Right ventricle myocardium superior (tissue), 1 donor: ENCODE measurements around the gene CAPN11. TPM values are rescaled to one million over a fixed set of nuclear protein-coding genes. Genes with fewer than 3 reads are reported as not detected.
"Not testable (repeated sequence)": the region's sequence is repeated elsewhere in the genome, so short reads cannot be mapped to it uniquely, and the experiment has no call there.

Source experiments
- ATAC-seq: fragments of 200-7000 bp; cut with Tn5 transposase; one replicate; pipeline ENCODE4 v1.9.1; 2020; ENCODE audit warnings: mild to moderate bottlenecking; ENCODE audit not compliant: poor library complexity
- DNase-seq: peaks from one replicate; pipeline ENCODE4 v3.0.0-alpha.2; 2020
- intact Hi-C: fragments of 100-400 bp; cut with DNase I; formaldehyde crosslinking; loops from one replicate; pipeline ENCODE4 v1.11.2; 2022
- total RNA-seq: library from RNA; stranded (reverse); fragmentation: NEBNext Ultra II Directional; extraction: Animal tissue kit (Norgen Biotek cat#: 25700); gene quantifications from one replicate; pipeline ENCODE4 v1.2.1, GENCODE V29; 2021
- donor health status: DM: no; HTN: yes; CAD: no; lungs with severe emphysema.

CAPN11 gene
- total RNA-seq, 1 donor from 2014 or later, result 0.43 TPM

- intact Hi-C loops, result no loop called here
- DNase-seq, result peak; percentile 71
- ATAC-seq, result peak; percentile 62
Measured at GRCh38 chr6:44128020-44128917, 30.4 kb upstream of the CAPN11 start.

- no peak for ATAC-seq
- DNase-seq, result no peak
- intact Hi-C loops, result no loop called here
Measured at GRCh38 chr6:44129841-44130322, 28.7 kb upstream of the CAPN11 start.

DNA sequence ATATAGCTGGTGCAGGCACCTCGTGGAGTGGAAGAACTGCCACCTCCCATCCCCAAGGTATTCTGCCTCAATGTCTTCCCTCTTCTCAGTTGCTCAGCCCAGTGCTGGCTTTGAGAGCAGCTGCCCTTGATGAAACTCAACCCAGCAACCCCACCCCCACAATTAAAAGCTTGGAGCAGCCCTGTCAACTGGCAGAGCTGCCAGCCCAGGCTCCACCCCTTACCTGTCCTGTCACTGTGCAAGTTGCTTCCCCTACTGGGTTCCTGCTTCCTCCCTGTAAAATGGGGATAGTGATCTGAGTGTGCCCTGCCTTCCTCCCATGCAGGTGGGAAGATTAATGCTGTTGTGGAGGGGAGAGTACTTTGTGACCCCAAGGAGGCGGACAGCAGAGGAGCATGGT, 26.7 kb upstream of the CAPN11 start:
- intact Hi-C loops, result no loop called here
- ATAC-seq (no peak), DNase-seq (no peak)

- ATAC-seq, result no peak
- intact Hi-C loops, result no loop called here
- DNase-seq, result no peak
Measured at GRCh38 chr6:44132476-44132875, 26.1 kb upstream of the CAPN11 start.

DNA sequence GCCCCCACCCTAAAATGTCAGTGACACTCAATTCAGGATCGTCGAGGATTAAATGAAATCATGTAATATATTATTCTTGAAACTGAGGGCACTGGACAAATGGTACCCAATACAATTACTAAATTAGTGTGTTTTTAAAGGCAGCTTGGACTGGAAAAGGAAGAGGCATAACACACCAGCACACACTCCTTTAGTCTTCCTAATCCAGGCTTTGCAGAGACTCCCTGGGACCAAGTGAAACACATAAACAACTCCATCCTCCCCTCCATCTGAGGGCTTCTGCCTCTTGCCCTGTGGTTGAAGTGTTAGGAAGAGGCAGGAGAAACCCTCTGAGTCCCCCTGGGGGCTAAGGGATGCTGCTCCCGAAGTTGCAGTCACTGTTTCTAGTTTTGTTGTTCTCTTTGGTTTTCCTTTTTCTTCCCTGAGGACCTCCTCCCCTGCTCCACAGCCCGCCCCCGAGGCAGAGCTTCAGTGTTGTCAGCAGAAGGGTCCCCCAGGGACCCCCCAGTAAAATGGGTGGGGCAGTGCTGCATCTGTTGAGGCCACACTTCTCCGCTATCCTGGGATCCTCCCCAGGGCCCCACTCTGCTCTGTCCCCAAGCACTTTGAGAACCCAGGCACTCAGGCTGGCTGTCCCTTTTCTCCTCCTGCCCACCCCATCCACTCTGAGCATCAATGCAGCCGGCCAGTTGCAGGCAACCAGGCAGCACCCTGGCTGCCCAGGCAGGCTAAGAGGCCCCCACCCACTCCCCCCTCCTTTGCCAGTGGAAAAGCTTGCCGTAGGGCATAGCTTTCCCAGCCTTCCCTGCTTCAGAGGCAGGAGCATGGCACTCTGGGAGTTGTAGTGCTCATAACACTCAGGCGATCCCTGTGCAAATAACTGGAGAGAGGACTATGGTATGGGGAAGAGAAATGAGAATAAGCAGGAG, 25.4 kb upstream of the CAPN11 start:
- ATAC-seq (peak; percentile 79), DNase-seq (peak; percentile 51)
- intact Hi-C loops, result no loop called here

- intact Hi-C loops, result no loop called here
- no peak for ATAC-seq
- no peak for DNase-seq
Measured at GRCh38 chr6:44133981-44134711, 24.5 kb upstream of the CAPN11 start.

DNA sequence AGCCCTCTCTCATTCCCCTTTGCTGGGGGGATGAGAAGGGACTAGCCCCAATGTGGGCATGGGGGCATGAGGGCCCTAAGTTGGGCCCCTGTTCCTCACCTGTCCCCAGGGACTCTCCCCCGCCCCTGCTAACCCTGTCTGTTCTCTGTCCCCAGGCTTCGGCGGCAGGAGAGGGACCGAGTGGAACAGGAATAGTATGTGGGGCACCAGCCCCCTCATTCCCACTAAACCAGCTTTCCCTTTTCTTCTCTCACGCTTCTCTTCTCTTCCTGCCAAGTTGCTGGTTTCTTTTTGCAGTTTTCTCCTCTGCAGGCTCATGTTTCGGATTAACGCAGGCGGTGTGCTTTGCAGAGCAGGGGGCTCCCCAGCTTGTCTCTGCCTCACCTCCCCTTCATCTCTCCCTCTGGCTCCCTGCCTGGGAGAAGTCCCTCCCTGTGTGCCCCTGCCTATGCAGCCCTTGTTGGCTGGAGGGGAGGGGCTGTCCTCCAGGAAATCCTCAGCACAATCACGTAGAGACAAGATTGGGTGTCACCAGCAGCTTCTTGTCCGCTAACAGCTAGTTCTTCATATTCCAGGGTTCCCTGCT, 23.4 kb upstream of the CAPN11 start:
- no peak for ATAC-seq
- no peak for DNase-seq
- intact Hi-C loops, result no loop called here

DNA sequence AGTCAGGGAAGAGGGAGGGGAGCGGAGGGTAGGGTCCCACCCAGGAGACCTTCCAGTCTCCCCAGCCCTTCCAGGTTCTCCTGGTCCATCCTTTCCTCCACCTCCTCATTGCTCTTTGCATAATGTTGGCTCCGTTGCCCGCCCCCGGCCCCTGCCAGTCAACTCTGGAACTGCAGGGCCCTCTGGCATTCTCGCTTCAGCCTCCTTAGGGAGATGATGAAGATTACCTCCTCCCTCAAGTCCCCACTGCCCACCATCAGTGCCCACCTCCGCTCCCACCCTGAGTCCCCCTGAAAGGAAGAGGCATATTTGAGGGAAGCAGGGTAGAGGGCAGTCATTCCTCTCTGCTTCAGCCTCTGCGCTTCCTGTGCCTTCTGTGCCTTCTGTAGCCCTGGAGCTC, 22.7 kb upstream of the CAPN11 start:
- intact Hi-C loops, result no loop called here
- no peak for DNase-seq
- no peak for ATAC-seq

- no peak for DNase-seq
- ATAC-seq, result no peak
- intact Hi-C loops, result no loop called here
Measured at GRCh38 chr6:44138717-44139350, 19.8 kb upstream of the CAPN11 start.

DNA sequence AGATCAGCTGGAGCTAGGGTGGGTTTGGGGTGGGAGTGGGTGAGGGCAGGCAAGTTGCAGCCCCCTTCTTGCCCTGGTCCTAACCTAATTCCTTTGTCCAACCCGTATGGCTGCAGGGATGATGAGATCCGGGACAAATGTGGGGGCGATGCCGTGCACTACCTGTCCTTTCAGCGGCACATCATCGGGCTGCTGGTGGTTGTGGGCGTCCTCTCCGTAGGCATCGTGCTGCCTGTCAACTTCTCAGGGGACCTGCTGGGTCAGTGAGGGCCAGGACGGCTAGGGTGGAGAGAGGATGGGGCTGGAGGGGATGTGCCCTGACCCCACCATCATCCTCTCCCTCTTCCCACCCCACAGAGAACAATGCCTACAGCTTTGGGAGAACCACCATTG, 19.3 kb upstream of the CAPN11 start:
- intact Hi-C loops, result no loop called here
- no peak for ATAC-seq

GRCh38 chr6:44142835-44143234, 15.8 kb upstream of the CAPN11 start:
- no peak for ATAC-seq
- intact Hi-C loops, result no loop called here
- no peak for DNase-seq

More for the DNA sequence above, 19.3 kb upstream of the CAPN11 start:
- DNase-seq, result no peak

- intact Hi-C loops, result no loop called here
- ATAC-seq, result no peak
- no peak for DNase-seq
Measured at GRCh38 chr6:44143731-44144130, 14.9 kb upstream of the CAPN11 start.

DNA sequence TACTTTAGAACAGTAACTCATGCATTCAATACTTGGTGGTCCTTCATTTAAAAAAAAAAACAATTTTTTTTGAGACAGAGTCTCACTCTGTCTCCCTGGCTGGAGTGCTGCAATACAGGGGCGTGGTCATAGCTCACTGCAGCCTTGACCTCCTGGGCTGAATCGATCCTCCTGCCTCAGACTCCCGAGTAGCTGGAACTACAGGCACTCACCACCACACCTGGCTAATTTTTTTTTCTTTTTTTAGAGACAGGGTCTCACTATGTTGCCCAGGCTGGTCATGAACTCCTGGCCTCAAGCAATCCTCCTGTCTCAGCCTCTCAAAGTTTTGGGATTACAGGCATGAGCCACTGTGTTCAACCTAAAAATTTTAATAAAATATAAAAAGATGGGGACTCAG, 14.1 kb upstream of the CAPN11 start:
- ATAC-seq, DNase-seq, intact Hi-C loops: not testable (repeated sequence)

- intact Hi-C loops, result no loop called here
- DNase-seq (no peak), ATAC-seq (no peak)
Measured at GRCh38 chr6:44145839-44146238, 12.8 kb upstream of the CAPN11 start.

GRCh38 chr6:44146685-44147084, 11.9 kb upstream of the CAPN11 start:
- no peak for DNase-seq
- intact Hi-C loops, result no loop called here

DNA sequence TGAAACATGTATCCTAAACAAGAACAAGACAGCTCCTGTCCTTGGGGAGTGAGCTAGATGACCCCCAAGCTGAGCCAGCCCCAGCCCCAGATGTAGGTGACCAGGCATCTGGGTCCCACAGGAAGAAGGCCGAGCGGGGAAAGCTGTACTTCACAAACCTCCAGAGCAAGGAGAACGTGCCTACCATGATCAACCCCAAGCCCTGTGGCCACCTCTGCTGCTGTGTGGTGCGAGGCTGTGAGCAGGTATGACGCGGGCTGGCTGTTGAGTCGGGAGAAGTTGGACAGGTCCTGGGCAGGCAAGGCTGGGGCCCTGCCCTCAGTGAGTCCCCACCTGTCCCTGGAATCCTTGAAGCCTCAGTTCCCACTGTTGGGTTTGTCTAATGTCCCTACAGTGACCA, 11.4 kb upstream of the CAPN11 start:
- no peak for DNase-seq
- ATAC-seq, result no peak
- intact Hi-C loops, result no loop called here

More at GRCh38 chr6:44146685-44147084, 11.9 kb upstream of the CAPN11 start:
- ATAC-seq, result no peak

DNA sequence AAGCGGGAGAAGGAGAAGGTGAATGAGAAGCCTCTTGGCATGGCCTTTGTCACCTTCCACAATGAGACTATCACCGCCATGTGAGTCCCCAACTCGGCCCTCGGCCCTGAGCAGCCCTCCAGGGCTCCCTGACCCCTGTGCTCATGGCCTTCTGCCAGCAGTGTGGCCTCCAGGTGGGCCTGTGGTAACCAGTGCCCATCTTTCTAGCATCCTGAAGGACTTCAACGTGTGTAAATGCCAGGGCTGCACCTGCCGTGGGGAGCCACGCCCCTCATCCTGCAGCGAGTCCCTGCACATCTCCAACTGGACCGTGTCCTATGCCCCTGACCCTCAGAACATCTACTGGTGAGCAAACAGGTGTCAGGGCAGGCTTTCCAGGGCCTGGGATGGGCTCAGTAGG, 10.3 kb upstream of the CAPN11 start:
- DNase-seq, result peak; percentile 38
- intact Hi-C loops, result no loop called here
- no peak for ATAC-seq

GRCh38 chr6:44149369-44150012, 9.1 kb upstream of the CAPN11 start:
- ATAC-seq, result no peak
- DNase-seq, result no peak
- intact Hi-C loops, result no loop called here
